Glutamatergic neuron (in vitro differentiated cells): Measurements from ENCODE around the gene CCNY. TPM values are rescaled to one million over a fixed set of nuclear protein-coding genes. Genes with fewer than 3 reads are reported as not detected.
A peak's percentile ranks its signal among the peaks of the same experiment; 100 is the strongest.

Source experiments
- DNase-seq: peaks from one replicate; pipeline ENCODE4 v3.0.0; 2022
- H3K27ac Mint-ChIP-seq: one replicate; pipeline ENCODE4 v1.8.0; 2020; ENCODE audit warnings: mild to moderate bottlenecking, mixed read lengths, inconsistent platforms; ENCODE audit not compliant: unreplicated experiment
- H3K27me3 Mint-ChIP-seq: one replicate; pipeline ENCODE4 v1.8.0; 2020; ENCODE audit warnings: mild to moderate bottlenecking, moderate library complexity, mixed read lengths, inconsistent platforms; ENCODE audit not compliant: unreplicated experiment
- H3K36me3 Mint-ChIP-seq: one replicate; pipeline ENCODE4 v1.8.0; 2020; ENCODE audit warnings: mild to moderate bottlenecking, mixed read lengths, inconsistent platforms; ENCODE audit not compliant: unreplicated experiment
- H3K4me1 Mint-ChIP-seq: one replicate; pipeline ENCODE4 v1.8.0; 2020; ENCODE audit warnings: mild to moderate bottlenecking, low read depth, mixed read lengths, inconsistent platforms; ENCODE audit not compliant: unreplicated experiment
- H3K4me3 Mint-ChIP-seq: one replicate; pipeline ENCODE4 v1.8.0; 2020; ENCODE audit warnings: mild to moderate bottlenecking, mixed read lengths, inconsistent platforms; ENCODE audit not compliant: unreplicated experiment
- H3K9me3 Mint-ChIP-seq: one replicate; pipeline ENCODE4 v1.8.0; 2020; ENCODE audit warnings: mild to moderate bottlenecking, moderate library complexity, mixed read lengths, inconsistent platforms; ENCODE audit not compliant: unreplicated experiment
- total RNA-seq: library from RNA; stranded (reverse); fragmentation: NEBNext Ultra II Directional; extraction: Animal tissue kit (Norgen Biotek cat#: 25700); gene quantifications from one replicate; pipeline ENCODE4 v1.2.1, GENCODE V29; 2021; ENCODE audit not compliant: unreplicated experiment
- TF ChIP-seq, protein P1 (sequence below): fragments of 200-600 bp; sonication (generic); IDR thresholded peaks from one replicate; pipeline ENCODE4 v1.5.0; 2021; ENCODE audit not compliant: partially characterized antibody, unreplicated experiment

The CCNY gene
- total RNA-seq, 1 donor from 2014 or later: 219 TPM

DNA sequence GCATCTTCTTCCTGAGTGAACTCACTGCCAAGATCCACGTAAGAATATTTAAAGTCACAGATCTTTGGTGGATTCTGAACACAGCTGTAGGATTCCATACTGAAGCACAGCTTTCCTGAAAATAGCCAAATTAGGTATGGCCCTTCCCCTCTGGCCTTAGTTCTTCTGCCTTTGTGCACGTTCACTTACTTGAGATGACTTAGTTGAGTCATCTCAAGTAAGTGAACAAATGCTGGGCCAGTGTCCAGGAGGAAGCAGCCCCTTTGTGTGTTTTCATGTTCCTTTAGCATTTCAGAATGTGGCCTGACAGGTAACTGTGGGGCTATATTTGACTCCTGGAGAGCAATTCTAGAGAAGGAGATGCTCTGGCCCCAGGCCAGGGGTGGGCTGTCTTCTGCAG lies 51.5 kb downstream of the CCNY start:
- Mint-ChIP-seq H3K36me3 (peaks cover 18% of the 10 kb centered on the region), H3K27me3 (peaks cover 10% of the 10 kb centered on the region), H3K27ac (peak overlapping the region; percentile 70), H3K4me1 (peaks cover 47% of the 10 kb centered on the region), H3K9me3 (peaks cover 26% of the 10 kb centered on the region), H3K4me3 (no peak overlapping the region)
- TF ChIP-seq, protein P1, sequence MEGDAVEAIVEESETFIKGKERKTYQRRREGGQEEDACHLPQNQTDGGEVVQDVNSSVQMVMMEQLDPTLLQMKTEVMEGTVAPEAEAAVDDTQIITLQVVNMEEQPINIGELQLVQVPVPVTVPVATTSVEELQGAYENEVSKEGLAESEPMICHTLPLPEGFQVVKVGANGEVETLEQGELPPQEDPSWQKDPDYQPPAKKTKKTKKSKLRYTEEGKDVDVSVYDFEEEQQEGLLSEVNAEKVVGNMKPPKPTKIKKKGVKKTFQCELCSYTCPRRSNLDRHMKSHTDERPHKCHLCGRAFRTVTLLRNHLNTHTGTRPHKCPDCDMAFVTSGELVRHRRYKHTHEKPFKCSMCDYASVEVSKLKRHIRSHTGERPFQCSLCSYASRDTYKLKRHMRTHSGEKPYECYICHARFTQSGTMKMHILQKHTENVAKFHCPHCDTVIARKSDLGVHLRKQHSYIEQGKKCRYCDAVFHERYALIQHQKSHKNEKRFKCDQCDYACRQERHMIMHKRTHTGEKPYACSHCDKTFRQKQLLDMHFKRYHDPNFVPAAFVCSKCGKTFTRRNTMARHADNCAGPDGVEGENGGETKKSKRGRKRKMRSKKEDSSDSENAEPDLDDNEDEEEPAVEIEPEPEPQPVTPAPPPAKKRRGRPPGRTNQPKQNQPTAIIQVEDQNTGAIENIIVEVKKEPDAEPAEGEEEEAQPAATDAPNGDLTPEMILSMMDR: no peak
- DNase-seq: no peak

DNA sequence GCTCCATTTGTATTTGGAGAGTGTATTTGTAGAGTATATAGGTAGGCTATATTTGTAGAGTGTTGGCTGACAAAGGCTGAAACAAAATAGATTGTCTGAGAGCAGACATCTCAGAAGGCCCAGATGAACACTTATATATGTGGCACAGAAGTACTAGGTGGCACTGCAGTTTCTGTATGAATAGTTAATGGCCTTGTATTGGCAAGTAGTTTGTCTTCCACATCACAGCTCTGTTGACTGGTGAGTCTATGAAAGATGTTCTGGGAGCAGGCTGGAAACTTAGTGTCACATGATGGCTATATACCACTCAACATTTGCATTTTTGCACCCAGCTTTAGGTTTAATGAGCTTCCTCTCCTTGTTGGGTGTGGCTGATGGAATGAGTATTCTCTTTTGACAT lies 51.9 kb downstream of the CCNY start:
- peaks cover 50% of the 10 kb centered on the region for H3K4me1 Mint-ChIP-seq
- H3K27me3 Mint-ChIP-seq: peaks cover 10% of the 10 kb centered on the region
- H3K36me3 Mint-ChIP-seq: peaks cover 18% of the 10 kb centered on the region
- no peak for DNase-seq
- peaks cover 30% of the 10 kb centered on the region for H3K9me3 Mint-ChIP-seq
- H3K4me3 Mint-ChIP-seq: no peak overlapping the region
- peak overlapping the region; percentile 70 for H3K27ac Mint-ChIP-seq
- TF ChIP-seq, protein P1: no peak

DNA sequence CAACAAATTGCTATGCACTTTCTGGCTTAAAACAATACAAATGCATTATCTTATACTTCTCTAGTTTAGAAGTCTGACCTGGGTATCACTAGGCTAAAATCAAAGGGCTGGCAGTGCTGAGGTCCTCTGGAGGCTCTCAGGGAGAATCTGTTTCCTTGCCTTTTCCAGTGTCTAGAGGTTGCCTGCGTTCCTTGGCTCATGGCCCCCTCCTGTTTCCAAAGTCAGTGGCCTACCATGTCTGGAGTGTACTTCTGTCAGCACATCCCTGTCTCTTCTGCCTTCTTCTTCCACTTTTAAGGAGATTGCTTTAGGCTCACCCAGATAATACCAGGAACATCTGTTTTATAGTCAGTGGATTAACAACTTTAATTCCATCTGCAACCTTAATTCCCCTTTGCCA lies 52.4 kb downstream of the CCNY start:
- Mint-ChIP-seq H3K9me3 (peaks cover 32% of the 10 kb centered on the region), H3K36me3 (peaks cover 18% of the 10 kb centered on the region), H3K4me1 (peaks cover 54% of the 10 kb centered on the region), H3K27ac (no peak overlapping the region), H3K4me3 (no peak overlapping the region), H3K27me3 (peaks cover 12% of the 10 kb centered on the region)
- TF ChIP-seq, protein P1: no peak
- DNase-seq: no peak

DNA sequence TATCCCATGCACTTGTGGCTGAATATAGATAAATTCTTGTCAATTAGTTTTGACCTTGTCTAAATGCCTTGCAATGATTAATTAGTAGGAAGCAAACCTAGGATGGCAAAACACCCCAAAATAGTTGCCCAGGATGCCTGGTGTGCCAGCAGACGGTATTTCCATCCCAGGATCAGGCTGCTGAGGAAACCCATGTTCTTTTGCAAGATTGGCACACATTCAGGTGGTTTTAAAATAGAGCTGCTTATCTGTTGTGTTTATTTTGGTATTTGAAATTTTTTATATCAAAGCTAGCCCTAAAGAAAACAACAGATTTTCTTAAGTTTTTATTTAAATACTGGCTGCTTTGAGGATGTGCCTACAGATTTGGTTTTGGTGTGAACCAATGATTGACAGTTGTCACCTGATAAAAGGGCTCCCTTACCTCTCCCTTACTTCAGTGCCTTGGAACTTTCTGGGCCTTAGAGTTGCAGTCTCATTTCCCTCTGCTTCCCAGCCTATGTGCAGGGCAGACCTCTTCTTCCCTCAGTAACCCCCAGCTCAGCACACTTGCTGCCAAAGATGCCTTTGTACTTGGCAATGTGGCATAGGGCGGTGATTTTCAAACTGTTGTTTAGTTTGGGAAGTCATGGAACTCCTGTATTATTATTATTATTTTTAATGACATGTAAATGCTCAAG lies 54.0 kb downstream of the CCNY start:
- no peak overlapping the region for H3K4me3 Mint-ChIP-seq
- no peak for DNase-seq
- H3K36me3 Mint-ChIP-seq: peaks cover 18% of the 10 kb centered on the region
- H3K27me3 Mint-ChIP-seq: peaks cover 10% of the 10 kb centered on the region
- TF ChIP-seq, protein P1: no peak
- H3K9me3 Mint-ChIP-seq: peaks cover 36% of the 10 kb centered on the region
- H3K4me1 Mint-ChIP-seq: peaks cover 59% of the 10 kb centered on the region
- peak overlapping the region; percentile 46 for H3K27ac Mint-ChIP-seq

DNA sequence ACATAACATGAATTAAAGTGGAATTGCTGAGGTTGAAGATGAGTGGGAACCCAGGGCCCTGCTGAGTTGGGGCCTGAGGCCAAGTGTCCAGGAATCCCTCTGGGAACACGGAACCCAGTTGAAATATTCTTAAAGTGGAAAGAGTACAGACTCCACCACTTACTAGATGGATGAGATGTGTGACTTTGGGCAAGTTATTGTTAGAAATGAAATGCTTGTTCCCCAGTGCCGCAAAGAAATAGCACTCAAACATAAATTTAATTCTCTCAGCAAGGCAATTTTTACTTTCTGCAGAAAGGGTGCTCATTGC lies 54.5 kb downstream of the CCNY start:
- TF ChIP-seq, protein P1: no peak
- H3K27ac Mint-ChIP-seq: peak overlapping the region; percentile 76
- peaks cover 36% of the 10 kb centered on the region for H3K9me3 Mint-ChIP-seq
- no peak for DNase-seq
- H3K4me1 Mint-ChIP-seq: peaks cover 61% of the 10 kb centered on the region
- peaks cover 18% of the 10 kb centered on the region for H3K36me3 Mint-ChIP-seq
- H3K27me3 Mint-ChIP-seq: peaks cover 10% of the 10 kb centered on the region
- H3K4me3 Mint-ChIP-seq: no peak overlapping the region
